ENCODE results near the gene WWC1.
A peak's percentile ranks its signal among the peaks of the same experiment; 100 is the strongest.

Gene WWC1

GRCh38 chr5:168291342-168291963, at the start of gene WWC1:
WWC1 (plus strand) TSS chr5:168291645; CDS start chr5:168292153, 508 bp downstream.
- peak in 1 of 2 donors; percentile 2 for DNase-seq (ENCODE audit: low read depth in 2 of 2)

GRCh38 chr5:168244838-168245559, 46.4 kb upstream of the WWC1 start:
- no peak for DNase-seq (ENCODE audit: low read depth in 2 of 2)

GRCh38 chr5:168249923-168250322, 41.5 kb upstream of the WWC1 start:
- DNase-seq (ENCODE audit: low read depth in 2 of 2), result no peak

GRCh38 chr5:168251259-168251658, 40.2 kb upstream of the WWC1 start:
- no peak for DNase-seq (ENCODE audit: low read depth in 2 of 2)

- no peak for DNase-seq (ENCODE audit: low read depth in 2 of 2)
Observed at GRCh38 chr5:168254013-168254693, 37.3 kb upstream of the WWC1 start.

- DNase-seq (ENCODE audit: low read depth in 2 of 2), result no peak
Observed at GRCh38 chr5:168260353-168261226, 30.9 kb upstream of the WWC1 start.

GRCh38 chr5:168261227-168261571, 30.2 kb upstream of the WWC1 start:
- DNase-seq (ENCODE audit: low read depth in 2 of 2), result no peak

GRCh38 chr5:168262042-168262743, 29.3 kb upstream of the WWC1 start:
- DNase-seq (ENCODE audit: low read depth in 2 of 2), result no peak

- DNase-seq (ENCODE audit: low read depth in 2 of 2), result no peak
Observed at GRCh38 chr5:168263121-168263520, 28.3 kb upstream of the WWC1 start.

- DNase-seq (ENCODE audit: low read depth in 2 of 2), result no peak
Observed at GRCh38 chr5:168266016-168266415, 25.4 kb upstream of the WWC1 start.

GRCh38 chr5:168268949-168269936, 22.2 kb upstream of the WWC1 start:
- DNase-seq (ENCODE audit: low read depth in 2 of 2), result peak; percentile 24 to 30

GRCh38 chr5:168269937-168270330, 21.5 kb upstream of the WWC1 start:
- no peak for DNase-seq (ENCODE audit: low read depth in 2 of 2)

- DNase-seq (ENCODE audit: low read depth in 2 of 2), result no peak
Observed at GRCh38 chr5:168270476-168270875, 21.0 kb upstream of the WWC1 start.

- DNase-seq (ENCODE audit: low read depth in 2 of 2), result no peak
Observed at GRCh38 chr5:168273056-168273980, 18.1 kb upstream of the WWC1 start.

- no peak for DNase-seq (ENCODE audit: low read depth in 2 of 2)
Observed at GRCh38 chr5:168274406-168274805, 17.0 kb upstream of the WWC1 start.

GRCh38 chr5:168275940-168276339, 15.5 kb upstream of the WWC1 start:
- no peak for DNase-seq (ENCODE audit: low read depth in 2 of 2)

GRCh38 chr5:168282120-168282519, 9.3 kb upstream of the WWC1 start:
- DNase-seq (ENCODE audit: low read depth in 2 of 2), result no peak

- DNase-seq (ENCODE audit: low read depth in 2 of 2), result no peak
Observed at GRCh38 chr5:168284809-168285208, 6.6 kb upstream of the WWC1 start.

GRCh38 chr5:168285696-168286095, 5.7 kb upstream of the WWC1 start:
- DNase-seq (ENCODE audit: low read depth in 2 of 2), result no peak
